NCI-H524 treated with DMSO at 0.1 percent for 48 hours (cell line): ENCODE results near the gene C10orf90.

Source experiments
- DNase-seq: peaks from one replicate; lab custom pipeline; 2025; lab: John Stamatoyannopoulos, UW

The C10orf90 gene

GRCh38 chr10:126673565-126673964 lies 3.1 kb upstream of the C10orf90 start:
- peak; percentile 38 for DNase-seq

- no peak for DNase-seq
Observed at GRCh38 chr10:126671402-126671975, 996 bp upstream of the C10orf90 start.

- DNase-seq, result no peak
Observed at GRCh38 chr10:126670895-126671261, 385 bp upstream of the C10orf90 start.

- DNase-seq, result no peak
Observed at GRCh38 chr10:126669168-126669567, 1.3 kb downstream of the C10orf90 start.

GRCh38 chr10:126668505-126668904 lies 2.0 kb downstream of the C10orf90 start:
- no peak for DNase-seq

- no peak for DNase-seq
Observed at GRCh38 chr10:126667568-126667967, 2.9 kb downstream of the C10orf90 start.

GRCh38 chr10:126665207-126665606 lies 5.3 kb downstream of the C10orf90 start:
- DNase-seq, result no peak

- no peak for DNase-seq
Observed at GRCh38 chr10:126663880-126664279, 6.6 kb downstream of the C10orf90 start.

GRCh38 chr10:126663328-126663727 lies 7.2 kb downstream of the C10orf90 start:
- no peak for DNase-seq

- no peak for DNase-seq
Observed at GRCh38 chr10:126661841-126662515, 8.5 kb downstream of the C10orf90 start.

GRCh38 chr10:126661356-126661755 lies 9.1 kb downstream of the C10orf90 start:
- no peak for DNase-seq

GRCh38 chr10:126659750-126660149 lies 10.7 kb downstream of the C10orf90 start:
- no peak for DNase-seq

- no peak for DNase-seq
Observed at GRCh38 chr10:126658928-126659327, 11.6 kb downstream of the C10orf90 start.

GRCh38 chr10:126654579-126654978 lies 15.9 kb downstream of the C10orf90 start:
- no peak for DNase-seq

GRCh38 chr10:126651467-126651866 lies 19.0 kb downstream of the C10orf90 start:
- DNase-seq, result no peak

- no peak for DNase-seq
Observed at GRCh38 chr10:126650161-126650560, 20.3 kb downstream of the C10orf90 start.

- DNase-seq, result no peak
Observed at GRCh38 chr10:126647116-126647515, 23.4 kb downstream of the C10orf90 start.

GRCh38 chr10:126646110-126646509 lies 24.4 kb downstream of the C10orf90 start:
- no peak for DNase-seq

GRCh38 chr10:126640401-126640800 lies 30.1 kb downstream of the C10orf90 start:
- no peak for DNase-seq

GRCh38 chr10:126639084-126639483 lies 31.4 kb downstream of the C10orf90 start:
- DNase-seq, result no peak

GRCh38 chr10:126638542-126638941 lies 32.0 kb downstream of the C10orf90 start:
- no peak for DNase-seq

GRCh38 chr10:126637501-126637900 lies 33.0 kb downstream of the C10orf90 start:
- no peak for DNase-seq

GRCh38 chr10:126634911-126635310 lies 35.6 kb downstream of the C10orf90 start:
- DNase-seq, result no peak

GRCh38 chr10:126634347-126634746 lies 36.1 kb downstream of the C10orf90 start:
- DNase-seq, result no peak
